Posterior cingulate gyrus (tissue), 11 donors: Measurements from ENCODE around the gene TENT5C.

Experiments used
- DNase-seq, 10 donors: peaks; one replicate each; pipeline versions ENCODE4 v3.0.0 to v3.0.0-alpha.2; 2020 to 2021; ENCODE audit warnings: mixed read lengths in 3 of 10
- intact Hi-C: fragments of 100-400 bp; cut with DNase I; formaldehyde crosslinking; loops from one replicate; pipeline ENCODE4 v1.15.1; 2023

The TENT5C gene

GRCh38 chr1:117669572-117669971 lies 63.7 kb downstream of the TENT5C start:
- intact Hi-C loops = loop anchor here (10.0 kb wide), 1 partner anchor 135 kb away; no protein-coding TSS in a partner anchor

GRCh38 chr1:117670976-117671780 lies 65.3 kb downstream of the TENT5C start:
- DNase-seq = no peak
- intact Hi-C loops = no loop called here

More at GRCh38 chr1:117669572-117669971, 63.7 kb downstream of the TENT5C start:
- DNase-seq = no peak

DNA sequence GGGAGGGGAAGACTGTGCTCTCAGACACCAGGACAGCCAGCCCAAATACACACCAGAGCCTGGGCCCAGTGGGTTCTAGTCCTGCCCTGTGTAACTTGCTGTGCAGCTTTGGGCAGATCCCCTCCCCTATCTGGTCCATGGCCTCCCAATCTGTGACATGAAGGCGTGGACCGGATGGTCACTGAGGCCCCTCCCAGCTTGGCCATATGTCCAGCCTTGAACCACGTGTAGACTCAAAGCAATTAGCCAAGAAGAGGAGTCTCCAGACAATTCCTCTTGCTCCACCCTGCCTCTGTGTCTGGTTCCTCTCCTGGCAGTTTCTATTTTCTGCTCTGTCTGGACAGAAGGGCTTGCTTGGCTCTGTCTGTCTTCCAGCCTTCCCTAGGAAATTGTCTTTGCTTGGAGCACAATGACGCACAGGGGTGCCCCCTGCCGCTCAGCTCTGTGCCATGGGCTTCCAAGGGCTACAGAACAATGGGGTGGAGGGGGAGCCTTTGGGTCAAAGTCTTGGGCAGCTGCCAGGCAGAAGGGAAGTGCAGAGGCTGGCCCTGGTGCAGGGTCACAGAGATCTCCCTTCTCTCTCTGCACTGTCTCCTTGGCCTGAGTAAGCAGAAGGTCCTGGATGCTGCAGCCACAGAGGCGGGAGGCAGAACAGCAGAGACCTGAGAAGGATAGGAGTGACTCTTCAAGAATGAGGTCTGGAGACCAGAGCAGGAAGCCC lies 66.1 kb downstream of the TENT5C start:
- intact Hi-C loops = no loop called here
- DNase-seq = peak in 7 of 10 donors; percentile 41 to 93 (median 54)

- intact Hi-C loops = no loop called here
- no peak for DNase-seq
These were observed 66.9 kb downstream of the TENT5C start for GRCh38 chr1:117672756-117673155.

DNA sequence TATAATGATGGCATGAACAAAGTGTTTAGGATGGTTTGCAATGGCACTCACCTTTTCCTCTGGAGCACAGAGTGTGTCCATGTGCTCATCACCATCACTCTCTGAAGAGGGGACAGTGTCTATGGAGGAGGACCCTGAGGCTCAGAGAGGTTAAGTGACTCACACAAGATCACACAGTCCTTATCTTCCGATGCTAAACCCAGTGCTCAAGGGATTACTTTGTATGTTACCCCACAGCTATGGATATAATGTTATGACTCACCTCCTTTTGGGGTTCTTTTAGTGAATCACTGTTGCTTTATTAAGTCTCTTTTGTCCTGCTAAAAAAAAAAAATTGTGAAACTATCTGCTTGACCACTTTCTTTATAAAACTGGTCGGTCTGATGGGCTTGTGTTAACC lies 67.6 kb downstream of the TENT5C start:
- intact Hi-C loops = no loop called here
- no peak for DNase-seq

DNA sequence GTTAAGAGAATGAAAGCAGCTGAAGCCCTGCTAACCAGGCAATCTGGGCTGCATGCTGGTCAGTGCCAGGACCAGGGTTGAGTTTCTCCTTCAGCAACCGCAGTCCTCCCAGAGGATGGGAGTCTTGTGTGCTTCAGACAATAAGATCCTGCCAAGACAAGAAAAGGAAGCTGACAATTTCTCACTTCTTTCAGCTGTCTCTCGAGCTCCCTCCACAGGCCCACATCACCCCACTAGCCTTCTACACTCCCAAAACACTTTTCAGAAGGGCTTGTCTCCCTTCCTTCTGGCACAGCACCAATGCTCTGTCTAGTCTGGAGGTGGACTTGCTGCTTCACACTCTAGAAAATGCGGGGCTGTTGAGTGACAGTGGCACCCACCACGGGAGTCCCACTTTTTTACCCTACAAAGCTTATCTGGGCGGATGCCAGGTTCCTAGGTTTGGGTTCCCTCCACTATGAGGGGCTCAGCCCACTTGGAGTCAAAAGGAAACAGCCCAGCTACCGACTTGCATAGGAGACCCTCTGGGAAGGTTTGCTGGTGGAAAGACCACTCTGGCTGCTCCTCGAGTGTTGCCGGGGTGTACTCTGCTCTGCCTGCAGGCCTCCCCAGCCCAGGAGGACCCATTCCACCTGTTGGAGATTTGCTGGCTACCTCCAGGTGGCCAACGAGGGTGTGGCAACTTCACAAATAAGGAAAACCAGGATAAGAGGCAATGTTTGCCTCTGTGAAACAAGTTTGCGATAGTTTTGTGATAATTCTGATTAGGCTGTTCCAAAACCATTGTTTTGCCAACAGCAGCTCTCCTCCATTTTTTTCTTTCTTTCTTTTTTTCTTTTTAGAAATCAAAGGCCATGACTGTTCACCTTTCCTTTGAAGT lies 68.9 kb downstream of the TENT5C start:
- intact Hi-C loops = no loop called here

GRCh38 chr1:117675907-117676430 lies 70.1 kb downstream of the TENT5C start:
- DNase-seq = no peak
- intact Hi-C loops = no loop called here

More for the DNA sequence above, 68.9 kb downstream of the TENT5C start:
- no peak for DNase-seq

DNA sequence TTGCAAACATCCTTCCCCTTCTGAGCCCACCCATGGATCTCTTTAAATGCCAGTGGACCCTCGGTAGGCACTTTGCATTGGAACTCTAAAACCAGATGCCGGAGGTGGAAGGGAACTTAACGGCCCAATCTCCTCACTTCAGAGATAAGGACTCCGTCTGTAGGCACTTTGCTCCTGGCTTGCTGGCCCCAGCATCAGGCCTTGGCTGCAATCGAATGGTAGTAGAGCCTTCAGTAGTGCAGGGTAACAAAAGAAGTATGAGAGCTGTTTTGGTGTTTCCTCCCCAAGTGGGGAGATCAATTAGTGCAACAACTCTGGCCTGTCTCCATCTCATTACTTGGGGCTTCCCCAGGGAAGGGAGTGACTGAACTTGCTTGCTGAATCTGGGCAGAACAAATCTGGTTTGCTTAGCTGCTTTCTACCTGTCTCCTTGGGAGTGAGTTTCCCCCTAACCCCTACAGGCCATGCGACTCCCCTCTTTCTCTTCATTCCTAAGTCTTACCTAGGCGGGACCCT lies 70.8 kb downstream of the TENT5C start:
- peak in 1 of 10 donors; percentile 40 for DNase-seq
- intact Hi-C loops = no loop called here
